Muscle of arm (tissue), 12 donors: ENCODE data around the gene FARS2. TPM values are rescaled to one million over a fixed set of nuclear protein-coding genes. Genes with fewer than 3 reads are reported as not detected.

Experiments used
- DNase-seq: peaks from one replicate; pipeline ENCODE4 v3.0.0-alpha.2; 2013
- polyA plus RNA-seq, 12 donors: library from polyadenylated mRNA; unstranded; fragments of 120-200 nt; gene quantifications; one replicate each; pipeline ENCODE4 v1.2.1, GENCODE V29; 2013; ENCODE audit not compliant: insufficient read length in 12 of 12

FARS2 gene
- polyA plus RNA-seq, 12 donors = 7.1 to 16.5 (median 10.8) TPM; not detected in 1

DNA sequence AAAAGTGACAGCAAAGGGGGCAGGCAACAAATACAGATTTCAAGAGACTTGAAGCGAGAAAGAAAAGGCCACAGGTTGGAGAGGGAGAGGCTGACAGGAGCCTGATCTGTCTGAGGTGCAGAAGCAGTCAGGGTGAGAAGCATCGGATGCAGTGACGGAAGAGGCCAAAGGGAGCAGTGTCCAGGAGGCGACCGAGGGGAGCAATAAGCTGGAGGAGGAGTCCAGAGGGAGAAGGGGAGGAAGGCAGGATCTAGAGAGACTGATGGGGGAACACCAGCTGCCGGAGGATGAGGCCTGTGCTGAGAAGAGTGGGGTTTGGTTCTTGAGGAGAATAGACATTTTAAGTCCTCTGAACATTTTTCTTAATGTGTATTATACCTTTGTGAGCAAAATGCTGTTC is 23.8 kb downstream of the FARS2 start:
- no peak for DNase-seq

GRCh38 chr6:5285526-5285925 is 24.2 kb downstream of the FARS2 start:
- no peak for DNase-seq

DNA sequence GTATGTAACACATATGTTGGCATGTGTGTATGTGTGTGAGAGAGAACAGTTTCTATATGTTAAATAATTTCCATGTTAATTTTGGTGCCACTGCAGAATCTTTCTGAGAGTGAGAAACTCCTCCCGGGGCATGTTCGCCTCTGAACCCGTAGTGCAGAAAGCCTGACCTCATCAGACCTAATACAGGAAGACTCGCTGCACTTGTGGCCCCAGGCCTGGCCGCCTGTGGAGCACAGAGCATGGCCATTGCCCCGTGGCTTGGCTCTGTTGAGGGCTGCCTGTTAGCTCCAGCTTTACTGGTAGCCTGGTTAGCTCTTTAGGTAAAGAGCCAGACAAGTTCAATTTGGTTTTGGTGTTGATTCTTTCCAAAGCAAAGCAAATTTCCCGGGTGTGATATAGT is 25.5 kb downstream of the FARS2 start:
- DNase-seq = no peak

DNA sequence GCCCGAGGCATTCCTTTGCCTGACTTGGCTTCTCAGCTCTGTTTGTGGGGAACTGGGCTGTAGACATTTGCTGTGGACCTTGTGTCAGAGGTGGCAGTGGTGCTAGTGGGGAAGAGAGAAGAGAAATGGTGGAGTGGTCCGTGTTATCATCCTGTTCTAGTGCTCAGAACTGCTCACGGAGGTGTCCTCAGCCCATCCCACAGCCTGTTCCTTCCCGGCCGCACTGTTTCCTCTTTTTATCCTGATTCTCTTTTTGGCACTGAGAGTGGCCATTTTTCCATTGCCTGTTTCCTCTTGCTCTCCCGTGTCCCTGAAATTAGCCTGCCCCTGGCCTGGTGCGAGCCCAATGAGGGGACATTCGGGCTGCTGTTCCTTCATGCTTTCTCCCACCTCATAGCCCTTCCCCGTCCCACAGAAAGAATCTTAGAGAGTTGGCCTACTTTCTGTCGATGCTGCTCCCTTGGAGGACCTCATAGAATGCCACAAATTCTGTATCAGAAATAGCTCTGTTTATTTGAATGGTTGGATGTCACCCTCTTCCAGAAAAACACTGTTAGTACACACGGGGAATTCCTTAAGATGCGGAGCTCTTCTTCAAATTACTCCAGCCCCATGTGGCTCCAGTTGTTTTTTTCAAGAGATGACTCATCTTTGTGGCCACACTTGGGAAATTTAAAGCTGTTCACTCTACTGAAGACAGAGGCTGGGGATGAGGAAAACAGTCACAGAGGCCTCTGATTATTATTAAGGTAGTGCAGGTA is 26.1 kb downstream of the FARS2 start:
- DNase-seq = no peak

GRCh38 chr6:5287966-5288297 is 26.6 kb downstream of the FARS2 start:
- DNase-seq = no peak

DNA sequence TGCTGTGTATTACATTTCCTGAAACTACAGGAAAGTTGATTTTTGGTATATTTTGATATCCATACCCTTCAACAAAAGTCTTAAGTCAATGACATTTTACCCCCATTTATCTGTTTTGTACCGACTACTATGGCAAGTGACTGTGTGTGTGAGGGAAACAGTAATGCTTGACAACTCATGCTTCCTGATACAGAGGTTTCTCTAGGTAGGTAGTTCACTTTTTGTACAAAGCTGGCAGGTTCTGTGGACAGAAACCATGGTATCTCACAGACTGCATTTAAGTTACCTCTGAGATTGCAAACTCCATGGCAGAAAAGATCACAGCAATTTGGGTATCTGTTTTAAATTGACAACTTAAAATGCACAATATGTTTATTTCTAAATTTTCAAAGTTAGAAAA is 28.8 kb downstream of the FARS2 start:
- DNase-seq = no peak

- no peak for DNase-seq
Observed at GRCh38 chr6:5290500-5290899, 29.2 kb downstream of the FARS2 start.

DNA sequence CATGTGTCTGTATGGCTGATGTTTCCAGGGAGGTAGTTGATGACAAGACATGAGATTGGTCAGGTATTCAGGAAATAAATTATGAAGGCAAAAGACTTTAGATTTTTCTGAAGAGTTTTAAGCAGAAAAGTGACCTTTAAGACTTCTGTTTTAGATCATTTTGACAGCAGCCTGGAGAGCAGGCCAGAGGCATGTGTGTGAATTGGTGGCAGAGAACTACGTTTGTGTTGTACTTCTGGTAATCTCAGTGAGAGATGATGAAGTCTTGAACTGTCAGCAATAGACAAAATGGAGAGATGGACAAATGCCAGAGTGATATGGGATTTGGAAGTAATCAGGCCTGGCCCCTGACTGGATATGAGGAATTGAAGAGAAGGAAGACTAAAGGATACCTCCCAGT is 30.8 kb downstream of the FARS2 start:
- no peak for DNase-seq

- no peak for DNase-seq
Observed at GRCh38 chr6:5293692-5294091, 32.4 kb downstream of the FARS2 start.

GRCh38 chr6:5294392-5295211 is 33.3 kb downstream of the FARS2 start:
- DNase-seq = no peak

DNA sequence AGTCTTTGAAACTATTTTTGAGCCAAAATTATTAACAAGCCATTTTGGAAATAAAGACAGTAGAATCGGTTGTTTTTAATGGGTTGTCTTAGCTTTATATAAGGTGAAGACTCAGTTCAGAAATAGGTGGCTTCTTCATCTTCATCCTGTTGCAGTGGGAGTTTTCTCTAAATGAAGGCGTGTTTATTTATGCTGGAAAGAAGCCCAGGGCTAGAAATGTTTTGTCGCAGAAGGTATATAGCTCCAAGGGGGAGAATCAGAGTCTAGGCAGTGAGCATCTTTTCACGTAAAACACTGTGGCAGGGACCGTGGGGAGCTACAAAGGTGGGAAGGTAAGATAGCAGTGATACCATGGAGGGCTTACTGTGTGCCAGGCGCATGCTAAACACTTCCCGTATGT is 34.3 kb downstream of the FARS2 start:
- no peak for DNase-seq

DNA sequence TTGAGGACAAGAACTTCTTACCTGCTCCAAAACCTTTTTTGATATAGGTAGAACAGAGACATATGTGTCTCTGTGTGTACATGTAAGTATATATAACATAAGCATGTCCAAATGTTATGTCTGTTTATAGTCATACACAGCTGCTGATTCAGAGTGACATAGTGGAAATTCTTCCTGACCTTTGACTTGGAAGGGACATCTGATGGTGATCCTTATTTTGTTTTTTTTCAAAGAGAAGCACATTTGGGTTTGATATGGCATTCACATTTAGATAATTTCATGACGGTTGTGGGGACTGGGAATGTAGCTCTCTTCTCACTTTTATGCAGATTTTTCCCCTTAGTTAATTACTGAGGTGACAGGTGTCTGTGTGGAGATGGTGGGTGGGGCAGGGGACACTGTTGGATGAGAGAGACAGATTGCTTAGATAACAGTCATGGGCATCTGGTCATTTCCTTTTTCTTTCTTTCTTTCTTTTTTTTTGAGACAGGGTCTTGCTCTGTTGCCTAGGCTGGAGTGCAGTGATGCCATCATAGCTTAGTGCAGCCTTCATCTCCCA is 39.0 kb downstream of the FARS2 start:
- no peak for DNase-seq

GRCh38 chr6:5302220-5302946 is 41.1 kb downstream of the FARS2 start:
- no peak for DNase-seq

- no peak for DNase-seq
Observed at GRCh38 chr6:5302995-5303622, 41.8 kb downstream of the FARS2 start.

GRCh38 chr6:5303682-5304081 is 42.4 kb downstream of the FARS2 start:
- DNase-seq = no peak

DNA sequence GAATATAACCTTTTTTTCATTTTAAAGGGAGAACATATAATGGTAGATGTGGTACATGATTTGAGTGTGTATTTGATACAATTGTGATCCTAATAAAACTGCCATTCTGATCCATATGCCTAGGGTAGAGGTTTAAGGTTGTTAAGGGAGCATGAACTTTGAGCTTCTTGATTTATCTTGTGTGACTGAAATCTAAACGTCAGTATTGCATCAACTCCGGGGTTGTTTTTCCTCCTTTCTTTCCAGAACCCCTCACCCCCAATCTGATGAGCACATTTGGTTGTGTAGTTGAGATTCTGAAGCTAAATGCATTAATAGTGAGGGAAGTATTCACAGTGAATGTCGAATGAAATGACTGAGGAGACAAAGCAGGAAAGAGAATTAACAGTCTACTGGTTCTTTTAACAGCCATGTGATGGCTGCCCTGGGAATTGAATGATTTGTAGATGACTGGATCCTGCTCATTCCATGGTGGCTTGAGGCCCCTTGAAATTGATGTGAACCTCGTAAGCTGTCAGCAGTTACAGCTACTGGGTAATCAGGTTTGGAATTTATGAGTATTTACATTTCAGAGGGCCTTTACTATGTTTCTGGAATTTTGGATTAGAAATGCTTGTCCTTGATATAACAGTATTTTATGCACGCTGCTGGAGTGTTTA is 44.8 kb downstream of the FARS2 start:
- no peak for DNase-seq

GRCh38 chr6:5307058-5307457 is 45.7 kb downstream of the FARS2 start:
- no peak for DNase-seq

GRCh38 chr6:5308066-5308465 is 46.8 kb downstream of the FARS2 start:
- no peak for DNase-seq

- DNase-seq = no peak
Observed at GRCh38 chr6:5314191-5314865, 53.0 kb downstream of the FARS2 start.

DNA sequence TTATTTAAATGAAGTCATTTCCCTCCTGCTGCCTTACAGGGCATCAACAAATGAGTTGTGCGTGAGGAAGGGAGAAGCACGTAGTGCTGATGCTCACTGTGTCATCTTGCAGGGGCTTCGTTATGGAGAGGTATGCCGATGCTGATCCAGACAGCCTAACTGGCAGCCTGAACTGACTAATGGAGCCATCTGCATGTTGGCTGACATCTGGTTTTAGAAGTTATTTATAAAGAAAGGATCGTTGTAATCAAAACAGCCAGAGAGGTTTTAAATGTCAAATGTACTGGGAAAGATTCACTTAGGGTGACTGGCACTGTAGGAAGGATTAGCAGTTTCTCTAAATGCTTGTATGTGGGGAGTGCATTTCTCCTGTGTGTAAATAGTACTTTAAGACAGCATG is 54.6 kb downstream of the FARS2 start:
- DNase-seq = no peak

DNA sequence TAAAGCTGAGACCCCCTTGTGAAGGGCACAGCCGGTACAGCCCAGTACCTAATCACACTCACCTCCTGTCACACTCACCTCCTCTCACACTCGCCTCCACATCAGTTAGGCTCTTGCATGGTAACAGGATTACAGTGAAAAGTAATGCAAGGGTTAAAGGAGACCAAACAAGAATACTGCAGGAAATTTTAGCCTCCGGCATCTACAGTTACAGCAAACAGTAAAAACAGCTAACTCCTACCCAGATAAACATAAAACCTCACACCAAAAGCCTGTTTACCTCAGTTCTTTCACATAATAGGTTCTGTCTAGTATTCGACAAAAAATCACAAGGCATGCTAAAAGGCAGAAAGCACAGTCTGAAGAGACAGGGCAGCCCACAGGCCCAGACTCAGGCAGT is 55.6 kb downstream of the FARS2 start:
- no peak for DNase-seq
